C4-2B (cell line): ENCODE results near the gene CD80.

Source experiments
- ZFX ChIP-seq: fragments of 450-650 bp; IDR thresholded peaks from 2 replicates; pipeline ENCODE4 v1.6.1; 2017
- TF ChIP-seq, protein P1 (sequence below): fragments of 450-650 bp; conservative IDR thresholded peaks from 2 replicates; pipeline ENCODE4 v1.5.1; 2017; ENCODE audit warnings: mild to moderate bottlenecking

DNA sequence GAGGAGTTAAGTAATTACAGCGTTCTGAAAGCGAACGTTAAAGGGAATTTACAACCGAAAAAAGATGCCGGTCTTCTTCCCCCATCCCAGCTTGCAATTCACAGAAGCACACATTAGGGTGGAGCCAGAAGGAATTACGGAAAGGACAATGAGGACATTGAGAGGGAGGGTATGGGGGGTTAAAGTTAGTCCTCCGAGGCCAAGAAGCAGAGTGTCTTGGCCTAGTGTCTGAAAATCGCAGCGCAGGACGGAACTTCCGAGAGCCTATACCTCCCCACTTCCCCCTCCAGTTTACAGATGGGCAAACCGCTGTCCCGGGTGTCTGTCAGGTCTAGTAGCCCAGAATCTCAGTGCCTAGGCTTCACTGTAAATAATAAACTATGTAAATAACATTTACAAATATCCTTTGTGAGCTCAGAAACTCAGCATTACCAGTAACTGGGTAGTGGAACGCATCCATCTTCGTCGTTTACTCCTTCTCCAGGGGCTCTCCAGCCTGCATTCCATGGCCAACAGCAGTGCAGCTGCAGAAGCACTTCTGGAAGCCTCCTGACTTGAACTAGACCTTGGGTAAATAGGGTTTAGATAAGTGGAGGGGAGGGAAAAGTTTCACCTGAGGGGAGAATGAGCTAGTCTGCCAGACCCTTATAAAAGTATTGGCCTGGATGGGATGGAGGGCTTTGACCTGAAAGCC, 20.8 kb upstream of the CD80 start:
- TF ChIP-seq, protein P1, sequence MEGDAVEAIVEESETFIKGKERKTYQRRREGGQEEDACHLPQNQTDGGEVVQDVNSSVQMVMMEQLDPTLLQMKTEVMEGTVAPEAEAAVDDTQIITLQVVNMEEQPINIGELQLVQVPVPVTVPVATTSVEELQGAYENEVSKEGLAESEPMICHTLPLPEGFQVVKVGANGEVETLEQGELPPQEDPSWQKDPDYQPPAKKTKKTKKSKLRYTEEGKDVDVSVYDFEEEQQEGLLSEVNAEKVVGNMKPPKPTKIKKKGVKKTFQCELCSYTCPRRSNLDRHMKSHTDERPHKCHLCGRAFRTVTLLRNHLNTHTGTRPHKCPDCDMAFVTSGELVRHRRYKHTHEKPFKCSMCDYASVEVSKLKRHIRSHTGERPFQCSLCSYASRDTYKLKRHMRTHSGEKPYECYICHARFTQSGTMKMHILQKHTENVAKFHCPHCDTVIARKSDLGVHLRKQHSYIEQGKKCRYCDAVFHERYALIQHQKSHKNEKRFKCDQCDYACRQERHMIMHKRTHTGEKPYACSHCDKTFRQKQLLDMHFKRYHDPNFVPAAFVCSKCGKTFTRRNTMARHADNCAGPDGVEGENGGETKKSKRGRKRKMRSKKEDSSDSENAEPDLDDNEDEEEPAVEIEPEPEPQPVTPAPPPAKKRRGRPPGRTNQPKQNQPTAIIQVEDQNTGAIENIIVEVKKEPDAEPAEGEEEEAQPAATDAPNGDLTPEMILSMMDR: no peak
- no peak for TF ChIP-seq ZFX
